ENCODE measurements around the gene SEMA5A. TPM values are rescaled to one million over a fixed set of nuclear protein-coding genes. Genes with fewer than 3 reads are reported as not detected.

The SEMA5A gene
- total RNA-seq, 1 donor: 57.0 TPM

DNA sequence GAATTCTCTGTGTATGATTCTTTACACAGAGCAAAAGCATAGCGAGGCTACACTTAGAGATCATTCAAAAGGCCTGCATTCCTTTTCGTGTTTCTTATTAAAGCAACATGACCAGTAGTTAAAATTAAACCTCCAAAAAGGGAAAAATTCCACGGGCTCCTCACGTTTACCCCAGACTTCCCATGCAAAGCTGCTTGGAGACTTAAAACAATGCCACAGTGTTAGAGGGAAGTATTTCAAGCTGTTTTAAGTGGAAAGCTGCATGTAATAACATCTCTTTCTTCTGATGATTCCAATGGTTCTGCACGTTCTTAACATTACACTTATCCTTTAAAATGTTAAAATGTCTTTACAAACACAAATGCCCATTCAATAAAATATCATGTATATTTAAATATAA is 405.2 kb downstream of the SEMA5A start:
- no peak overlapping the region for H3K4me3 ChIP-seq (ENCODE audit: low read depth, low read length)
- TF ChIP-seq, protein P1, sequence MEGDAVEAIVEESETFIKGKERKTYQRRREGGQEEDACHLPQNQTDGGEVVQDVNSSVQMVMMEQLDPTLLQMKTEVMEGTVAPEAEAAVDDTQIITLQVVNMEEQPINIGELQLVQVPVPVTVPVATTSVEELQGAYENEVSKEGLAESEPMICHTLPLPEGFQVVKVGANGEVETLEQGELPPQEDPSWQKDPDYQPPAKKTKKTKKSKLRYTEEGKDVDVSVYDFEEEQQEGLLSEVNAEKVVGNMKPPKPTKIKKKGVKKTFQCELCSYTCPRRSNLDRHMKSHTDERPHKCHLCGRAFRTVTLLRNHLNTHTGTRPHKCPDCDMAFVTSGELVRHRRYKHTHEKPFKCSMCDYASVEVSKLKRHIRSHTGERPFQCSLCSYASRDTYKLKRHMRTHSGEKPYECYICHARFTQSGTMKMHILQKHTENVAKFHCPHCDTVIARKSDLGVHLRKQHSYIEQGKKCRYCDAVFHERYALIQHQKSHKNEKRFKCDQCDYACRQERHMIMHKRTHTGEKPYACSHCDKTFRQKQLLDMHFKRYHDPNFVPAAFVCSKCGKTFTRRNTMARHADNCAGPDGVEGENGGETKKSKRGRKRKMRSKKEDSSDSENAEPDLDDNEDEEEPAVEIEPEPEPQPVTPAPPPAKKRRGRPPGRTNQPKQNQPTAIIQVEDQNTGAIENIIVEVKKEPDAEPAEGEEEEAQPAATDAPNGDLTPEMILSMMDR (IDR thresholded peaks at IDR 0.05; ENCODE audit: insufficient read depth, low read length): no peak
- DNase-seq (ENCODE audit: low read depth): no peak

- TF ChIP-seq, protein P1 (IDR thresholded peaks at IDR 0.05; ENCODE audit: insufficient read depth, low read length): no peak
- DNase-seq (ENCODE audit: low read depth): no peak
These were observed 405.7 kb downstream of the SEMA5A start for GRCh38 chr5:9140202-9140601.

DNA sequence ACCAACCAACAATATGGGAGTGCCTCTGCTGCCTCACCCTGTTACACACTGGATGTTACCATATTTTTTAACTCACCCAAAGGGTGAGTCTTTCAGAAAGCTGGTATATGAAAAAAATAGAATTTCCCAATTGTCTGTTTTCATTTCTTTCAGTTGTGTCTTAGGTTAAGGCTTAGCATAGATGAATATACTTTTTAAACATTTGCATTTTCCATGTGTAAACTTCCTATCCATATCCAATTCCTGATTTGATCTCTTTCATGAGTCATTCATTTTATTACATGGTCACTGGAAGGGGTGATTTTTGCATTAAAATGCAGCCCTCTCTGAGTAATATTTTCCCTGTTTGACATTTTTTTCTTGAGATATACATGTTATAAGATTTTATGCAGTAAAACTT is 406.5 kb downstream of the SEMA5A start:
- TF ChIP-seq, protein P1 (IDR thresholded peaks at IDR 0.05; ENCODE audit: insufficient read depth, low read length): no peak
- H3K4me3 ChIP-seq (ENCODE audit: low read depth, low read length): no peak overlapping the region
- DNase-seq (ENCODE audit: low read depth): no peak

More at GRCh38 chr5:9140202-9140601, 405.7 kb downstream of the SEMA5A start:
- H3K4me3 ChIP-seq (ENCODE audit: low read depth, low read length): no peak overlapping the region

GRCh38 chr5:9128136-9128535 is 417.7 kb downstream of the SEMA5A start:
- H3K4me3 ChIP-seq (ENCODE audit: low read depth, low read length): no peak overlapping the region
- DNase-seq (ENCODE audit: low read depth): no peak
- TF ChIP-seq, protein P1 (IDR thresholded peaks at IDR 0.05; ENCODE audit: insufficient read depth, low read length): no peak

DNA sequence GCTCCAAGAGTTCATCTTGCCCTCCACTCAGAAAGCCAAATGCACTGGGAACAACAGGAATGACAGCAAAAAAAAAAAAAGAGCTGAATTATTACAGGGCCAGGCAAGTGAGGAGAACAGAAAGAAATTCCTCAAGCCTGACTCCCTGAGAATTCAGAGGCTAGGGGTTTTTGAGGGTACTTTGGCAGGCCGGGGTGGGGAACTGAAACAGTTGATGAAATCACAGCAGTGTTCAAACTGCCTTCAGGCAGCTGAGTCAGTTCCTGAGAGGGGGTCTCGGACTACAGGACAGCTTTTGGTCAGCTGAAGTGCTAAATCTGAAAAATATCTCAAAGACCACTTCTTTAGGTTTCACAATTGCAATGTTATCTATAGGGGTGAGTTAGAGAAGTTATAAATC is 419.4 kb downstream of the SEMA5A start:
- TF ChIP-seq, protein P1 (IDR thresholded peaks at IDR 0.05; ENCODE audit: insufficient read depth, low read length): no peak
- H3K4me3 ChIP-seq (ENCODE audit: low read depth, low read length): no peak overlapping the region
- no peak for DNase-seq (ENCODE audit: low read depth)

DNA sequence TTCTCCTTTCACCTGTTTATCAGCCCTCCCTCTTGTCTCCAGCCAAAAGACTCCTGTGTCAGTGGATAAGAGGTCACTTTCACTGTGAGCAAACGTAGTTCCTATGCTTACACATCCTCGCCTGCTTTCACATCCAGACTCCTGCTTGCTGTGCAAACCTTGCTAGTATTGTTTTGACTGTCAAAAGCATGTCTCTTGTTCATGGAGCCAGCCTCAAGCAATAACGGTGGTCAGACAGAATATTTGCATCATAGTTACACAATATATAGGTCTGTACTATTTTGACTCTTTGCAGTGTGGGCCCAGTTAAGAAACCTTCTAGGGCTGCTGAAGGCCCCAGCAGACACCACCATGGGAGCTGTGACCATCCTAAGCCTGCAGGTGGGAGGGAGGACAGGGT is 420.0 kb downstream of the SEMA5A start:
- H3K4me3 ChIP-seq (ENCODE audit: low read depth, low read length): no peak overlapping the region
- TF ChIP-seq, protein P1 (IDR thresholded peaks at IDR 0.05; ENCODE audit: insufficient read depth, low read length): no peak
- DNase-seq (ENCODE audit: low read depth): no peak

DNA sequence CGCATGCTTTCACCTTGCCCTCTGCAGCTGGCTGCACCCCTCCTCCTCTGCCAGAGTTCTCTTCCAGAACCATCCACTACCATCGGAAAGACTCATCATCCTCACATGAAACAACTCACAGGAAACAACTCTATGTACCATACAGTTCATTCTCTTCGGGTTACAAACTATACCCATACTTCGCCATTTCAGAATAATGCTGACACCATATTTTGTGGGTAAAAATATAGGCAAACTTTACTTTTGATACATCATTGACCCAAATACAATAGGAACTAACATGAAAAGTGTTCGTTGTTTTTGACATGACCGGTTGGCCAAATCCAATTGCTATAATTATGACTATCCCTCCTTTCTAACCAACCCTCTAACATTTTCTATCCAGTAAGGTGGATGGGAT is 421.0 kb downstream of the SEMA5A start:
- DNase-seq (ENCODE audit: low read depth): no peak
- no peak overlapping the region for H3K4me3 ChIP-seq (ENCODE audit: low read depth, low read length)
- TF ChIP-seq, protein P1 (IDR thresholded peaks at IDR 0.05; ENCODE audit: insufficient read depth, low read length): no peak

Data from fibroblast of the aortic adventitia (primary cell).